ENCODE data around the gene GGA3. TPM values are rescaled to one million over a fixed set of nuclear protein-coding genes. Genes with fewer than 3 reads are reported as not detected.
A peak's percentile ranks its signal among the peaks of the same experiment; 100 is the strongest.

GGA3 gene
- total RNA-seq, 1 experiment from 2014 or later = 8.4 TPM

DNA sequence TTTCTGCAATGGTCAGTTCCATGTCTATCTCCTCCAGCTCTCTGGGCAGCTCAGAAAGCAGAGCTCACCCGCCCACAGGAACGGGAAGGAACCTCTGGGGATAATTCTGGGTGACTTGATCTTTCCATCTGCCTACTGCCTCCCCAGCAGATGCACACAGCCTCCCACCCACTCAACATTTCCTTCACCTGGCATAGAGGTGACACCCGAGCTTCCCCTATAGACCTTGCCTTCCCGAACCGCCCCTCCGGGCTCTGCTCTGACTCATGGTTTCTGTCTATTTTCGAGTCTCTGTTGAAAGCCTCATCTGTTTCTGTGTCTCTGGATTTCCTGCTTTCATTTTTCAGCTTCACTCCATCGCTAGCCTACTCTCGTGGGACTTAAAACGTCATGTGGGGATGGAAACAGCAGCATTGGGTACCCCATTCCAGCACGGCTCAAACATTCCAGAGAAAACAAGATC lies 11.4 kb downstream of the GGA3 start:
- DNase-seq (ENCODE audit: low read depth) = peak; percentile 75

DNA sequence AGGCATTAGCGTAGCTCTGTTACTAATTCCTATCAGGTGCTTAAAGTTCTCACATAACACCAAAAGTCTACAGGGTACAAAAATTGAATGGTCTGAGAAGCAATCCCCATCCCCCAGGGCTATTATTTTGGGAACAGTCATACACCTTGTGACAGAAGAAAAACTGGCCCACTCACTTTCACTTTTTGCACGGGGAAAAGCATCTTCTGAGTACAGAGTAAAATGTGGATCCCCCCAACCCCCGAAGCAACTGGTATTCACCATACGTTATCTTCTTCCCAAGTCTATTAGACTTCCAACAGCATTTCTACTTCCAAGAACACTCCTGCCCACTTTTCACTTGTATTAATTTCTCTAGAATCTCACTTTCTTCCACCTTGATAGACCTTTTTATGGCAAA lies 11.8 kb downstream of the GGA3 start:
- DNase-seq (ENCODE audit: low read depth) = no peak

DNA sequence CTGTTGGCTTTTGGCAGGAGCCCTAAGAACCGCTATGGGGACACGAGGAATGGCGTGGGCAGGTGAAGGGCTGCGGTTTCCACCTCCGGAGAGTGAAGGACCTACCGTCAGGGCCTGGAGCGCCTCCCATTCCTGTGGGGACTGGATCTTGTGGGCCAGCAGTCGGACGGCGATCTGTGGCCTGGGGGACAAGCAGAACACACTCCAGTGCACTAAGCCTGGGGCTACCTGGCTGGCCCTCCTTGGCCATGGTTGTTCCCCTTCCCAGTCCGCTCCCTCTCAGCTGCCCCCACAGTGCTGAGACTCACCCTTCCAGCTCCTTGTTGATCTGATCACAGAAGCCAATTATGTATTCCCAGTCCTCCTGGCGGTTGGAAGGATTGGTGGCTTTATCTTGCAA lies 15.0 kb downstream of the GGA3 start:
- no peak for DNase-seq (ENCODE audit: low read depth)

DNA sequence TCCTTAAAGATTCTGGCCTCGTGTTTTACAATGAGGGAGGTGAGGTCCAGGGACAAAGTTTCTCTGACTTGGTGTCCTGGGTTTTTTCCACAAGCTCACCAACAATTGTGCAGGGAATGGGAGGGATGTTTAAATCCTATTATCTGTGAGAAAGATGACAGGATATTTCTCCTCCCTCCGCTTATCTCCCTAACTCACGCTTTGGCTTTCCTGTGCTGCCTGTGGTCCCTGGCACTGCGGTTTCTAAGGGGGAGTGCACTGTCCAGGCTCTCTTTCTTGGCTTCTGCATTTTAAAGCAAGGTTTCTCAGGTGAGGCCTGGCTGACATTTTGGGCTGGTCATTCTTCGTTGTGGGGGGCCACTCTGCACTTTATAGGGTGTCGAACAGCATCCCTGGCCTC lies 16.4 kb downstream of the GGA3 start:
- DNase-seq (ENCODE audit: low read depth) = no peak

DNA sequence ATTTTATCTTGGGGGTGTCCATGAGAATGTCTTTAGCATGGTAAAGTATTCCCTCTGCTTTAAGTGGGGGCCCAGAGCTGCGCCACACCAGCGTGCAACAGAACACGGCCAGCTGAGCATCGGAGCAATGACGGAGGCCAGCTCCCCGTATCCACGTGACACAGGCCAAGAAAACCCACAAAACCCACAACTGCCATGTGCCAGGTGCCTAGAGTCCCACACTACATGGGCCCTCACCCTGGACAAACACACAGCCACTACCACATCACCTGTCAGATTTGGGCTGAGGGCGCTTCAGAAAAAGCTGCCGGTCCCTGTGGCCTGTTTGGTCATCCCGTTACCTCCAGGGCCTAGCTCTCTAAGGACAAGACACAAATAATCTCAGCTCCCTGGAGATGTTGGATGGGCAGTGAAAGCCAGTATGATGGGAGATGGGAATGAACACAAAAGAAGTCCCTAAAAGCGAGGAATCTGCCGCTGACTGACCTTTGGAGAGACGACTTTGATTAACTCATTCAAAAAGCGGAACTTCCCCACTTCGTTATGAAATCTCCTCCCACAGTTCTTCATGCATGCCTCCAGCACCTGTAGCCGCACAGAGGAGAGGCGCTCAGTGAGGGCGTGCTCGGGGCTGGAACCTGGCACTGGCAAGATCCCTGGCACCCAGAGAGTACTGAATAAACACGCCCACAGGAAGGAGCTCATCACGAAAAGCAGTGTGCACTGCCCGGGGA lies 17.1 kb downstream of the GGA3 start:
- DNase-seq (ENCODE audit: low read depth) = no peak

DNA sequence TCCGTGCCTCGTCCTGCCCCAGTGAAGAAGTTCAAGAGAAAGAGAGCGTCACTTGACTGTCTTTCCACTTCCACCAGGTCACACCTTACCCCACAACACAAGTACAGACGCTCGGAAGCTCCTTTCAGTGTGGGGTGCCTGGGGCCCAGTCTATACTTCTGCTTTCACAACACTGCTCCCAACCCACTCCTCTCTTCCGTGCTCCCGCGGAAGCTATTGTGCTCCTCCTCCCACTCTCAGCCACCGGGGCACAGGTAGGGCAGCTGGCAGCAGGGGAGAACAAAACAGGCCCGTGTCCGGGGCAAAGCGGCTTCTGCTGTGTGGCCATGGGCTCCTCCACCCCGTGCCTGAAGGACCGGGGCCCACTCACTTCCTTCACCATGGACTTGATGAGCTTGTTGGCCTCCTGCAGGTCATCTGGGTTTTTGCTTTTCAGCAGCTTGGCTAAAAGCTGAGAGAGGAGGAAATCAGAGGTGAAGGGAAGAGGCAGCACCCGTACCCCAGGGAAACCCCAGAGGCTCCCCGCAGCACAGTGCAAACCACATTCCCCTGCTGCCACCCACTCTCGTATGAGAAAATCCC lies 18.9 kb downstream of the GGA3 start:
- no peak for DNase-seq (ENCODE audit: low read depth)

DNA sequence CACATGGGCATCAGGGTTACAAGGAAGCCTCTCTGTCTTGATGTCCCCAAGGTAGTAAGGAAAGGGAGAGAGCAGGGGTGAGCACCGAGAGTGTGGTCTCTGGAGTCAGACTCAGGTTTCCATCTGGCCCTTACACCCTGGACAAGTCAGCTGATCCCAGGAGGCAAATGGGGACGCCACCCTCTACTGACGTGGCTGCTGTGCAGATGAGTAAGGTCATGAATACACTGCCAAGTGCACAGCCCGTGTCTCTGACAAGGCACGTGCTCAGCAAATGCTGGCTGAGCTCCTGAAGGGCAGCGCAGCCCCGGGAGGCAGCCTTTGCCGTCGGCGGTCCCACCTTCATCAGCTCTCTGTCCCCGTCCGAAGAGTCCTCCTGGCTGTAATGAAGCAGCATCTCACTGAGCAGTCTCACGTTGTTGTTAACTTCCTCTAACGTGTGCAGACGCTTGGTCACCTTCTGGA lies 19.4 kb downstream of the GGA3 start:
- peak; percentile 60 for DNase-seq (ENCODE audit: low read depth)

DNA sequence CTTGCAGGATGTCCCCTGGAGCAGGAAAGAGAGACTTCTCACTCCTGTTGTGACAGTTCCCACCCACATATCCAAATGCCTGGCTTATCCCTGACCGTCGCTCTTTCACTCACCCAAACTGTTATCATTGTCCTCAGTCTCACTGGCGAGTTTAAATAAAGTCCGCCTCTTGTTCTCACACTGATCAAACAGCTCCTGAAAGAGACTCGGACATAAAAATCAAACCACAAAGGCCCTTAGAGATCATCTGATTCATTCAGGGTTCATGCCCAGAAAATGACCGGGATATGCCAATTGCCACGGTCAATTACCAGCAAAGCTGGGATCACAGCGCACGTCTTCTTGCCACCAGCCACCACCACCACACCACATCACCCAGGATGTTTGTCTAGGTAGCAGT lies 19.9 kb downstream of the GGA3 start:
- peak; percentile 17 for DNase-seq (ENCODE audit: low read depth)

DNA sequence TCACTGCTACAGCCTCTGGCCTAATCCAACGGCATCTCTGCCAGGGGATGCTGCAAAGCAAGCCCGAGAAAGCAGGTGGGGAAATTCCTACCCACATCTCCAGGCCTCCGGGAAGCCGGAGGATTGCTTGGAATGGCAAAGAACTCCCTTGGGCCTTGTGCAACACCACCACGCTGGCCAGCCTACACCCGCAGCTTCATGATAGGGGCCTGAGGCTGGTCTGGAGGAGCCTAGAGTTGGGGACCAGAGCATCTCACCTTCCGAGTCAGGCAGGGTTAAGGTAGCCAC lies 20.3 kb downstream of the GGA3 start:
- DNase-seq (ENCODE audit: low read depth) = no peak

DNA sequence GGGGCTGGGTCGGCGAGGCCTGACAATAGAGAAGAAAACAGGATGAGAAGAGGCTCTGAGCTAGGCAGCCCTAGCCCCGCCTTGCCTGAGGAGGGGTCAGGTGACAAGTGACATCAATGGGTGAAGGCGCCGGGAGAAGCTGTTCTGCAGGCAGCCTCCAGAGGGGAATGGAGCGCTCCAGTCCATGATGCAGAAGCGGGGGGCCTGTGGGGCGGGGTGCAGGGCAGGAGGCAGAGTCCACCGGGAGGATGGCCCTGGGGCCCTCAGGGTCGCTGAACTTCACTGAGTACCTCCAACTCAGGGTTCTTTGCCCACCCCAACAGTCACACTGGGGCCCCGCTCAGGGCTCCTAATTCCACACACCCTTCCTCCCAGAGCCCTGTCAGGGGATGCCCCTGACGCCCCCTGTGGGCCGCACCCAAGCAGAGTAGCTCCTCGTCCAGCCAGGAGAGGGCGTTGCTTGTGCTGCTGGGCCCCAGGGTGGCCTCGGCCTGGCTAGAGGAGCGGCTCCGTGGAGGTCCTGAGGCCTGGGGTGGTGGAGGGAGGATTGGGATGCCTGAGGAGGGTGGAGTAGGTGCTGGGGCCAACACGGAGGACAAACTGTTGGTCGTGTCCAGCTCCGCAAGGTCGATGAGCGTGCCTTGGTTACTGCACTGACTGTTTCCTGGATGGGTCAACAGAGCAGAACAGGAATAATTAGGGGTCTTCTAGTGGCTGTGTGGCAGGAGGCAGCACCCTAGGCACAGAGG lies 20.8 kb downstream of the GGA3 start:
- no peak for DNase-seq (ENCODE audit: low read depth)

DNA sequence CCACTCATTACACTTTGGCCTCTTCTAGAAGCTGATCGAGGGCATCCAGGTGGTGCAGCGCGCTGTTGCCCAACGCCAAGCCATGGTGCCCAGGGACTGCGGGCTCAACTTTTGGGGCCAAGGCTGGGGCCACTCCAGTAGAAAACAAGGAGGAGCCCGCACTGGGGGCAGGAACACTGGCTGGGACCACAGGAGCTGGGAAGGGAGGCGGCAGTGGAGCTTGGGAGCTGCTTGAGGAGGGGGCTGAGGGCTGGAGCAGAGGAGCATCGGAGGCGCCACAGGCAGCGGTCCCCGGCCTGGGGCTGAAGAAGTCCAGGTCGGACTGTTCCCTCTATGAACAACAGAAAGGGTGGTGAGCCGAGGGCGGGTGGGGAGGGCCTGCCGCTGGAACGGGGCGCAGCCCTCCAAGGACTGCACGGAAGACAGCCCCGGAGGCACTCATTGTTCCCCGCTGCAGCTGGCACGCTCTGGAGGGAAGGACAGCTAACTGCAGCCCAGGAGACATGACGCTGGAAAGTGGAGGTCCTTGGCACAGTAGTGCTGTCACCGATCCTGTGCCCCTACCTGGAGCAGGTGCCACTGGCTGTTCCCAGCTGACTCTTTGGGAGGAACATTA lies 21.5 kb downstream of the GGA3 start:
- DNase-seq (ENCODE audit: low read depth) = no peak

DNA sequence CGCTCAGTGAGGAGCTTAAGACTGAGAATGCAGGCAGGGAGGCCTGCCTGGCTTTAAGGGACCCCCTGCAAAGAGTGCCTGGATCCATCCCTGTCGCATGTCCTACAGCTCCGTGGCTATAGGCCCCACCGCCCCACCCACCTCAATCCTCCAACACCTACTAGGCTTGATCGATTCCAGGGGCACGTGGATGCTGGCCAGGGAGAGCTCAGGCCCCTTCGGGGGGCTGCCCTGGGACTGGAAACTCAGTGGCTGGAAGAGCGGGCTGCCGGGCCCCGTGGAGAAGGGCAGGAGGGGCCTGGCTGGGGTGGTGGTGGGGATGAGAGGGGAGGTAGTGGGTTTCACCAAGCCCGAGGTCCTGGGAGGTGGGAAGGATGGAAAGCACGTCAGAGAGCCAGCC lies 22.2 kb downstream of the GGA3 start:
- DNase-seq (ENCODE audit: low read depth) = no peak

DNA sequence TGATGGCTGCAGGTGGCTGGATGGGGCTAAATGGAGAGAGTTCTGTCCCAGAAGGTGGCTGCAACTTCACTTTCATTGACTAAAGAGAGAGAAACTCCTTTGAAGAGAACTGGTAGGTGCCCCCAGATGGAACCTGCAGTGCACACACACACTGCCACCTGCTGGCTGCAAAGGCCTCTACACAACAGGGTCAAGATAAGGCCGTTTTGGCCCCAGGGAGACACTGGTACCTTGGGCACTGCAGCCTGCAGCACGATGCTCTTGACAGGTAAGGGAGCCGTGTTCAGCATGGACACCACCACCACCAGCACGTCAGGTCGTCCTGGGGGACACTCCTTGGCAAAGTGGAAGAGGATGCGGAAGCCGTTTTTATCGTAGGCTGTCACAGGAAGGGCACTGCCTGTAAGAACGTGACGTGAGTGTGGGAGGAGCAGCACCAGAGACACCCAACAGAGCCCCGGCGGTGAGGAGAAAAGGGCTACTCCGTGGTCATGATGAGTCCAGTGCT lies 22.7 kb downstream of the GGA3 start:
- DNase-seq (ENCODE audit: low read depth) = peak; percentile 56

DNA sequence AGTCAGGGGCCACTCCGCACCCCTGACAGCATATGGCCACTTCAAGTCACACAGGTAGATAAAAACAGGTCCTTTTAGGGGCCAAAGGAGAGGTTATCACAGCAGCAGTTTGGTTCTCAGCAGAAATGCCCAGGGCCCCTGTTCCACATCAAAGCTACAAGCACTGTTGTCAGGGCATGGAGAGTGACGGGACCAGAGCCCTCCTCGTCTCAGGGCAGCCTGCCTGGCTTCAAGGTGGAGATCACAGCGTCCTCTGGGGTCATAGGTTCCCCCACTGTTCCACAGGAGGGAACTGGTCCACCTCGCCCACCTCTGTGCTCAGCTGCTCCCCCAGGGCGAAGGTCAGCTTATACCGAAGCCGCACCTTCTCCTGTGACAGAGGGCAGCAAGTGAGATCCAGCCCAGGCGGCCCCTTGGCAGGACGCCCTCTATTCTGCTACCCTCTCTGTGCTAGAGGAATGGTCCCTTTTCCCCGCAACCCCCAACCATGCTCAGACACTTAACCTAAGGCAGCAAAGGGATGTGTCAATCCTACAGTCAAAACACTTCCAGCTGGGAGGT lies 23.3 kb downstream of the GGA3 start:
- DNase-seq (ENCODE audit: low read depth) = no peak

DNA sequence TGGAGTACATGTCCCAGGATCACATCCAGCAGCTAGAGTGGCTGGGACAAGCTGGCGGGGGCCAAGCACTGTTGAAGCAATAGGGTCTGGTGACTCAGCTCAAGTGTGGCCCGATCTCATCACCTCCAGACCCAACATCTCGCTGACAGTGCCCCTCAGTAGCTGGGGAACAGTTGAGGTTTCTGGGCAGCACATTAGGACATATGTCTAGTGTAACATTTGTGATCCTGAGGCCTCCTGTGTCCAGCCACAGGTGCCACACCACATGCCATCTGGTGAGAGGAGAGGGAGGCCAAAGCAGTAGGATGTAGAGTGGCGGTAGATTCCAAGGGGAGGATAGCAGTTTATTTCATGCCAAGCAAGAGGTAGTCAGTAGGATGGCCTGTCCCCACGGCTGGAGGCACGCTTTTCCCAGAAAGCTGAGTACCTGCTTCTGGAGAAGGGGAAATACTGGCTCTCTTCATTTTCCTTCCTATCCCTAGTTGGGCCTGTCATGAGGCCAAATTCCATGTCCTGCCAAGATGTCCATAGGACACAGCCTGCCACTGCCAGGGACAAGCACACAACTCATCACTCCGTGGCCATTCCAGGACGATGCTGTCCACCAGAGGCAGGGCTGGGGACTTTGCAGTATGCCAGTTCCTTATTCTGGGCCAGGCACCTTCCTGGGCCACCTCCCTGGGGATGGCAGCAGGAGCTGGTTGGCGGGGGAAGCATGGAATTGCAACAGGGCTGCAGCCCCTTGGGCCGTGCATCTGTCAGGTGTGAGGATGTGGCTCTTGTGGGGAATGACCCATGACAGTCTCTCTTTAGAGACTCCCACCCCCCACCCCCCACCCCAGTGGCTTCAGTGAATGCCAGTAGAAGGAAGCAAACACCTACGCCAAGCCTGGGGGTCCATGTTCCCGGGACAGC lies 24.0 kb downstream of the GGA3 start:
- no peak for DNase-seq (ENCODE audit: low read depth)

DNA sequence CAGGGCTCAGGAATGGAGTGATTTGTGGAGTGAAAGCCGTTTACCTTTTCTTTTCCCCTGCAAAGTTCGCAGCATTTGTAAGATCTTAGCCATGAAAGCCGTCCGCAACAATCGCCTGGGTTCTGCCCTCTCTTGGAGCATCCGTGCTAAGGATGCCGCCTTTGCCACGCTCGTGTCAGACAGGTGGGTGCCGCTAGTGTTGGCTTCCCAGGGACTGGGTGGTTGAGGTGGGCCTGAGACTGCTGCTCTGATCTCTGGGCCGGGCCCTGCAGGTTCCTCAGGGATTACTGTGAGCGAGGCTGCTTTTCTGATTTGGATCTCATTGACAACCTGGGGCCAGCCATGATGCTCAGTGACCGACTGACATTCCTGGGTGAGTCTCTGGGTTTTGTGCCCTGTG lies 28.6 kb downstream of the GGA3 start:
- DNase-seq (ENCODE audit: low read depth) = no peak

DNA sequence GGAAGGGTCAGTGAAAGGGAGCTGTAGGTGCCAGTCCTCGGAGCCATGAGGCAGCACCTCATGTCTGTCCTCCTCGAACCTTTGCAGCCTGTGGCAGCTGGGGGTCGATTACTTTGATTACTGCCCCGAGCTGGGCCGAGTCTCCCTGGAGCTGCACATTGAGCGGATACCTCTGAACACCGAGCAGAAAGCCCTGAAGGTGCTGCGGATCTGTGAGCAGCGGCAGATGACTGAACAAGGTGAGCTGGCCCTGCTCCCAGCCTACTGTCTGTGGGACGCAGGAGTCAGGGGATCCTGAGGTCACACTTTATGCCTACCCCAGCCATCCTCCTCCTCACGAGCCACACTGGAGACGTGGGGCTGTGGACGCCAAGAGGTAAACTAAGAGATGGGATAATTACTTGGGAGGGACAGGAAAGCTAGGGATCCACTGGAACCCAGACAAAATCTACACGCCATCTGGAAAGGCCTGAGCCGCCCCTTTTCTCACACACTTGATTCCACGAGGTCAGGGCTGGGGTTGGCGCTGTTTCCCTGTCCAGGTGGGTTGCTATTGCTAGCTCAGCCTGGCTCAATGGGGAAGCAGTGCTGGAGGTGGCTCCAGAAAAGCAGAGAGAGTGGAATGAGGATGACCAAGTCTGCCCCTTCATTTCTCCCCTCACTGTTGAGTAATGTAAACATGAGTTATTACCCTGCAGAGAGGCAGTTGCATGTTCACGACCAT lies 29.5 kb downstream of the GGA3 start:
- DNase-seq (ENCODE audit: low read depth) = no peak

DNA sequence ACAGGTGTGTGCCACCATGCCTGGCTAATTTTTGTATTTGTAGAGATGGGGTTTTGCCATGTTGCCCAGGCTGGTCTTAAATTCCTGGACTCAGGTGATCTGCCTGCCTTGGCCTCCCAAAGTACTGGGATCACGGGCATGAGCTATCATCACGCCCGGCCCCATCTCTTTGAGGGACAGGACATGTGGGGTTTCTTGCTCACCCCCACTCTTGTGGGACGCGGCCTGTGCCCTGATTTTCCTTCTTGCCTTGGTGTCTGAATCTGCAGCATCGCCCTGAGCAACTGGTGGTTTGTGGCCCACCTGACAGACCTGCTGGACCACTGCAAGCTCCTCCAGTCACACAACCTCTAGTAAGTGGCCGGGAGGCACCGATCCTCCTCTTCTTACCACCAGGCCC lies 30.3 kb downstream of the GGA3 start:
- no peak for DNase-seq (ENCODE audit: low read depth)

DNA sequence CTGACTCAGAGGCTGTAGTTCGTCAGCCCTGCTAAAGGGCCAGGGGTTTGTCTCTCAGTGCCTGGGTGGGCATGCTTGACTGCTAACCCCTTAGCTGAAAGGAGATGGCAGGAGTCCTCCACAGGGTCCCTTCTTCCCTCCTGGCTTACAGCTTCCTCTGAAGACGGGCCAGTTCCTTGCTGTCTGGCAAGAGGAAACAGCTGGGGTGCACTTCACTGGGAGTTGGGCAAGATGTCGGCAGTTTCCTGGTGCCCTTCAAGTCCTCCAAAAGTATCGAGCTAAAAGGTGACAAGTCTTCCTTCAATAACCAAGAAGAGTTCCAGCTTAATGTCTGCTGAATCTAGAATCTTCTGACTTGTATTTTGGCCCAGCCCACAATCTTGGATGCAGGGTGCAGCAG lies 32.6 kb downstream of the GGA3 start:
- DNase-seq (ENCODE audit: low read depth) = no peak

DNA sequence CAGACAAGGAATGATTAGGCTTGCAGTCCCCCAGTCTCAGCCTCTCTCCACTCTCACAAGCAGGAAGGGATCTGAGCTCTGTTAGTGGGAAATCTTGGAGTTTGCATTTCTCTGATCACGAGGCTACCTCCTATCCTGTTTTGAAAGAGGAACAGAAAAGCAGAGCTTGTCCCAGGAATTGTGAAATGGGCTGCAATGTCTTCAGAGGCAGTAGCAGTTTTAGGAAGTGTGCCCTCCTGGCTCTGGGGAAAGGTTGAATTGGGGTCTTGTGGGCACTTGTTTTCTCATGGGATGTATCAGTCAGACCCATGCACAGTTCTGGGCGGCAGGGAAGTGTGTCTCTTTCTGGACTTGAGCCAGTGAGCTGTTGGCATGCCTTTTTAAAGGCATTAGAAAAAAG lies 33.1 kb downstream of the GGA3 start:
- DNase-seq (ENCODE audit: low read depth) = no peak
